Osteoblast (primary cell): Measurements from ENCODE around the gene DNMT3A. TPM values are rescaled to one million over a fixed set of nuclear protein-coding genes. Genes with fewer than 3 reads are reported as not detected.

Experiments used
- DNase-seq: peaks from one replicate; pipeline ENCODE4 v3.0.0; 2011; ENCODE audit warnings: low spot score, mixed read lengths; ENCODE audit not compliant: insufficient read length; ENCODE audit errors: missing footprints
- H2AFZ ChIP-seq: 2 replicates; pipeline ENCODE4 v1.6.0; 2011; ENCODE audit warnings: mild to moderate bottlenecking, low read length
- H3K27ac ChIP-seq: 2 replicates; pipeline ENCODE4 v1.5.1; 2011; ENCODE audit warnings: mild to moderate bottlenecking, low read depth, low read length, moderate library complexity
- H3K27me3 ChIP-seq: 2 replicates; pipeline ENCODE4 v1.6.0; 2012; ENCODE audit warnings: mild to moderate bottlenecking, control low read depth, inconsistent platforms, low read length, moderate library complexity; ENCODE audit not compliant: insufficient read depth
- H3K36me3 ChIP-seq: 2 replicates; pipeline ENCODE4 v1.5.1; 2011; ENCODE audit warnings: mild to moderate bottlenecking, low read length, control low read depth, moderate library complexity; ENCODE audit not compliant: insufficient read depth
- H3K4me1 ChIP-seq: 2 replicates; pipeline ENCODE4 v1.5.1; 2011; ENCODE audit warnings: mild to moderate bottlenecking, low read length, control low read depth, moderate library complexity; ENCODE audit not compliant: insufficient read depth
- H3K4me2 ChIP-seq: 2 replicates; pipeline ENCODE4 v1.6.0; 2011; ENCODE audit warnings: mild to moderate bottlenecking, low read length; ENCODE audit not compliant: insufficient read depth
- H3K4me3 ChIP-seq: fragments of 200-600 bp; sonication (generic); 3 replicates; pipeline ENCODE4 v1.5.1; 2012; ENCODE audit warnings: mild to moderate bottlenecking, low read length, inconsistent platforms; ENCODE audit not compliant: insufficient read depth
- H3K79me2 ChIP-seq: 2 replicates; pipeline ENCODE4 v1.6.0; 2012; ENCODE audit warnings: mild to moderate bottlenecking, low read length, control low read depth, inconsistent platforms; ENCODE audit not compliant: insufficient read depth
- H3K9me3 ChIP-seq: 2 replicates; pipeline ENCODE4 v1.5.1; 2011; ENCODE audit warnings: low read depth, low read length, control low read depth
- H4K20me1 ChIP-seq: 2 replicates; pipeline ENCODE4 v1.6.0; 2012; ENCODE audit warnings: mild to moderate bottlenecking, low read length, control low read depth; ENCODE audit not compliant: insufficient read depth
- CTCF ChIP-seq: IDR thresholded peaks from 2 replicates; pipeline ENCODE4 v1.5.1; 2011; ENCODE audit warnings: mild to moderate bottlenecking, low read depth, low read length, moderate library complexity; ENCODE audit errors: extremely low read depth
- total RNA-seq: library from RNA; depleted of rRNA; stranded (reverse); fragments of >200 nt; gene quantifications from 2 replicates; pipeline ENCODE4 v1.2.3, GENCODE V29; 2012

The DNMT3A gene
- total RNA-seq, 1 donor: 18.5 TPM

DNA sequence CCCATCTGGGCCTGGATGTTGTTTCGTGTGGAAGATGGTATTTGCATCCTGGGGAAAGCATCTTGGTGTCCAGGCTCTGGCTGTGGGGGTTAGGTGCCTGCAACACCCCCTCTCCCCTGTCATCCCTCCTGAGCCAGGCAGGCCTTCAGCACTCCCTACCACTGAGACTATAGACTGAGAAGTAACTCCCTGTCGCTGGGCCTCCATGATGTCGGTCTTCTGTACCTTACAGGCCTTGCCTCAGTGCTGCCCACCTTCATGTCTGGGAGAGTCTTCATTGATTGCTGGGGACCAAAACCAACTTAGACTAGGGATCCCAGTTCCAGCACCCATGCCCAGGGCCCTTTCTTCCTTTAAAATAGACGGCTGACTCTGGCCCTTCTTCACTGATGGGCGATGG is 33.1 kb upstream of the DNMT3A start:
- Histone ChIP-seq H3K4me1 (peaks cover 12% of the 10 kb centered on the region), H3K9me3 (no peaks in the 10 kb centered on the region), H3K27me3 (no peaks in the 10 kb centered on the region), H3K27ac (no peak overlapping the region), H3K36me3 (no peaks in the 10 kb centered on the region), H3K4me2 (no peak overlapping the region), H3K4me3 (no peak overlapping the region), H2AFZ (no peak overlapping the region), H4K20me1 (no peaks in the 10 kb centered on the region), H3K79me2 (no peaks in the 10 kb centered on the region)
- no peak for DNase-seq
- no peak for TF ChIP-seq CTCF

DNA sequence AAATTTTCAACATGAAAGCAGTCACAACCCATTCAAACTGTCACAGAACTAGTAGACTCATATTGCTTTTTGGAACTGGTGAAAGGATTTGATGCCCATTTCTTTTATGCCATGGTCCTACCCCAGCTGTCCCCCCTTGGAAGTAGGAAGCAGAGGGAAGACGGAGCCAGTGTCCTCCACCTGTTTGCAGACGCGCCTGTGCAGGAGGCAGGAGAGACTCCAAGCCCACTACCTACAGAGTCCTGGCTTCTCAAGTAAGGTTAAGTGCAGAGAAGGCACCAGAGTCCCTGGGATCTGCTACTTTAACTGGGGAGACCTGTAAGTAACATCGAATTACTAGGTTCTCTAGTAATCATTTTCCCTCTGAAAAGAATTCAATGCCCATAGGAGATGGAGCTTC is 32.7 kb upstream of the DNMT3A start:
- Histone ChIP-seq H2AFZ (no peak overlapping the region), H3K4me3 (no peak overlapping the region), H3K79me2 (no peaks in the 10 kb centered on the region), H3K27ac (no peak overlapping the region), H3K4me1 (peaks cover 12% of the 10 kb centered on the region), H3K9me3 (no peaks in the 10 kb centered on the region), H3K36me3 (no peaks in the 10 kb centered on the region), H4K20me1 (no peaks in the 10 kb centered on the region), H3K27me3 (no peaks in the 10 kb centered on the region), H3K4me2 (no peak overlapping the region)
- DNase-seq: no peak
- TF ChIP-seq CTCF: no peak

DNA sequence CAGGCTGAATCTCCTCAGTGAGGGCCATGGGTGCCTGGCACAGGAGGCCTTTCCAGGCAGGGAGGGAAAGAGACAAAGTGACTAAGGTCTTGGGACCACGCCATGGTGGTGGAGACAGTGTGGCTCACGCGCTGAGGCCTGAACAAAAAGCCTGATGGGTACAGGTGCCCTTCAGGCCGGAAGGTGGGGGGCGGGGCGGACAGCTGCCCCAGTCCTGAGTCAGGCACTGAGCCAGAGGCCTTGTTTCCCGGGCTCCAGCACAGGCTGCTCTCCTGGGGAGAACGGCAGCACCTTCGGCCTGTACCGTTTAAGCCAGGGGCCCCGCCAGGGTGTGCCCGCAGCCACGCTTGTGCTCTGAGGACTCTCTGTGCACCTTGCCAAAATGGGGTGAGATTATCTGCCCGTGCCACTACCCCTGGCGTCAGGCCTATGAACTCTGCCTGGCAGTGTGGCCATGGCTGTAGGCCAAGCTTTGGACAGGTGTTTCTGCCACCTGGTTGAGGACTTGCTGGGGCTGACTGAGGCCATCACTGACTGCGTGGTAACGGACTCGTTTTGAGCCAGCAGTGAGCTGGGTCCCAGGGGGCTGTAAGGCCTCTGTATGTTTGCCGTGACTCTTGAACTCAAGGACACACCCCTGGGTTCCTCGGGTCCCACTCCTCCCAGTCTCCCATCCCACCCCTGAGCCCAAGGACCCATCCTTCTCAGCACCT is 31.7 kb upstream of the DNMT3A start:
- Histone ChIP-seq H3K9me3 (no peaks in the 10 kb centered on the region), H3K36me3 (no peaks in the 10 kb centered on the region), H2AFZ (no peak overlapping the region), H3K4me1 (peaks cover 12% of the 10 kb centered on the region), H3K4me3 (no peak overlapping the region), H4K20me1 (no peaks in the 10 kb centered on the region), H3K27me3 (no peaks in the 10 kb centered on the region), H3K27ac (no peak overlapping the region), H3K4me2 (no peak overlapping the region), H3K79me2 (no peaks in the 10 kb centered on the region)
- no peak for TF ChIP-seq CTCF
- no peak for DNase-seq

DNA sequence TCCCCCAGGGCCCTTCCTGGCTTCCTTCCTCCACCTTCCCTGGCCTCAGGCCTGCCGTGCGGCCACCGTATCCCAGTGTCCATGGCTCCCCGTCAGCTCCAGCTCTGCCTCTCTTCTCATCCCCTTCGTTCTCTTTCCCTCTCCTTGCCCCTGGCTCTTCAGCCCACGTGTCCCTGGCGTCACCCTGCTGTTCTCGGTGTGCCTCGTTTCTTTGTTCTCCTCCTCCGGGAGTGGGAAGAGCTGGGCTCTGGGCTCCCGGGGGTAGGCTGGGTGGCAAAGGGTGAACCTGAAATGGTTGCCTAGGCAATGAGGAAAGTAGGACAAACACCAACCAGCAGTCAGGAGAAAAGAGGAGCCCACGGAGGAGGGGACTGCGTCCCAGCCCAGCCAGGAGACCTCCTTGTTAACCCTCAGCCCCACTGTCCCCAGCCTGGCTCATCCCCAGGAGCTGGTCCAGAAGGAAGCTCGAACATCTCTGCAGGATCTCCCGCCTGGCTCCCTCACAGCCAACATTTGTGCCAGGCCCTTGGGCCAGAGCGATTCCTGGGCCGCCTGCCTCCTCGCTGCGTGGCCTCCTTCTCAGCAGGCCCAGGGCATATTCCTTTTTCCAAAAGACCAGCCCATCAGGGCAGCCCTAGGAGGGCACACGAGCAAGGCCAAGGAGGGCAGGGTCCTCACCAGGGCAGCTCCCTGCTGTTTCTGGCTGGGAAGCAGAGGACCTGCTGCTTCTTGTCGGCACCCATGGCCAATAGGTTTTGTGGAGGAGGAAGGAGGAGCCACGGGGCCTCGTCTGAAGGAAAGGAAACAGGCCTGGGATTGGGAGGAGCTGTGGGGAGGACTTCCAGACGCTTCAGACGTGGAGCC is 30.9 kb upstream of the DNMT3A start:
- Histone ChIP-seq H2AFZ (no peak overlapping the region), H3K4me2 (no peak overlapping the region)
- TF ChIP-seq CTCF: no peak

More for the DNA sequence above, 30.9 kb upstream of the DNMT3A start:
- Histone ChIP-seq H3K79me2 (no peaks in the 10 kb centered on the region), H3K9me3 (no peaks in the 10 kb centered on the region), H3K36me3 (no peaks in the 10 kb centered on the region), H3K27me3 (no peaks in the 10 kb centered on the region), H4K20me1 (no peaks in the 10 kb centered on the region), H3K4me1 (peaks cover 9% of the 10 kb centered on the region), H3K27ac (no peak overlapping the region), H3K4me3 (no peak overlapping the region)
- no peak for DNase-seq
